Measurements from ENCODE around the gene NFIA.

DNA sequence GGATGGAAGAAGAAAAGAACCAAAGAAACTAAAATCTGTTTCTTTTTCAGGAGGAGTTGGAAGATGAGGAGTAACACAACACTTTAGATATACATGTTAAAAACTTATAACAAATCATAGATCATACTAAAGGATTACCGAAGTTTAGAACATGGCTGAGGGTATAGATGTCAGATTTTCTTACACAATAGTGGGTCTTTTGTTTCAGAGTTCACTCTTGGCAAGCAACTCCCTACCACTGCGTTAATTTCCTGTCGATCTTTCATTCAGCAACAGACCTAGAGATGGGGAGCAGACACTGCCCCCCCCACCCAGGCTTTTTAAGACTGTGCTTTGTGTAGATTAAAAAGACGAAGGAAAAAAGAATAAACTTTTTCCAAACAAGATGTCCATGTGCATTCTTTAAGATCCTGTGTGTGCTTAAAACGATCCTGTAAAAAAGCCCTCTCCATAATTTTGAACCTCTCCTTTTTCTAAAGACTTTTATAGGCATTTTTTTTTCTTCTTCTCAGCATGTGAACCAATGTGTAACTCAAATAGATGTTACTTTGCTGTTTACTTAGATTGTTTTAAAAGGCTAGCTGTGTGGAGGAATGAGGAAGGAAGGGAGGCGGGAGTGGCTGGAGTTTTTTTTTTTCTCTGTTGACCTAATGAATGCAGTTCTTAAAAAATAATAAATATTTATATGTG lies 50.4 kb downstream of the NFIA start:
- no peak for TF ChIP-seq POLR2A (IDR thresholded peaks at IDR 0.05)
- TF ChIP-seq, protein P1, sequence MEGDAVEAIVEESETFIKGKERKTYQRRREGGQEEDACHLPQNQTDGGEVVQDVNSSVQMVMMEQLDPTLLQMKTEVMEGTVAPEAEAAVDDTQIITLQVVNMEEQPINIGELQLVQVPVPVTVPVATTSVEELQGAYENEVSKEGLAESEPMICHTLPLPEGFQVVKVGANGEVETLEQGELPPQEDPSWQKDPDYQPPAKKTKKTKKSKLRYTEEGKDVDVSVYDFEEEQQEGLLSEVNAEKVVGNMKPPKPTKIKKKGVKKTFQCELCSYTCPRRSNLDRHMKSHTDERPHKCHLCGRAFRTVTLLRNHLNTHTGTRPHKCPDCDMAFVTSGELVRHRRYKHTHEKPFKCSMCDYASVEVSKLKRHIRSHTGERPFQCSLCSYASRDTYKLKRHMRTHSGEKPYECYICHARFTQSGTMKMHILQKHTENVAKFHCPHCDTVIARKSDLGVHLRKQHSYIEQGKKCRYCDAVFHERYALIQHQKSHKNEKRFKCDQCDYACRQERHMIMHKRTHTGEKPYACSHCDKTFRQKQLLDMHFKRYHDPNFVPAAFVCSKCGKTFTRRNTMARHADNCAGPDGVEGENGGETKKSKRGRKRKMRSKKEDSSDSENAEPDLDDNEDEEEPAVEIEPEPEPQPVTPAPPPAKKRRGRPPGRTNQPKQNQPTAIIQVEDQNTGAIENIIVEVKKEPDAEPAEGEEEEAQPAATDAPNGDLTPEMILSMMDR (IDR thresholded peaks at IDR 0.05) = no peak
- no peak for TF ChIP-seq POLR2AphosphoS5 (IDR thresholded peaks at IDR 0.05)
